Keratinocyte (primary cell): ENCODE results near the gene PTEN. TPM values are rescaled to one million over a fixed set of nuclear protein-coding genes. Genes with fewer than 3 reads are reported as not detected.

Experiments used
- DNase-seq: peaks from one replicate; pipeline ENCODE4 v3.0.0-alpha.2; 2011; ENCODE audit warnings: low read depth, missing footprints, low spot score
- FAIRE-seq: peaks from 2 replicates; lab custom pipeline; 2011; peaks lifted over from hg19 to GRCh38; lab: Jason Lieb, UNC
- H2AFZ ChIP-seq: 2 replicates; pipeline ENCODE4 v1.6.0; 2012; ENCODE audit warnings: low read length, control low read depth, inconsistent platforms; ENCODE audit not compliant: control insufficient read depth
- H3K27ac ChIP-seq: 2 replicates; pipeline ENCODE4 v1.5.1; 2011; ENCODE audit warnings: low read length; ENCODE audit not compliant: control insufficient read depth, insufficient read depth
- H3K27me3 ChIP-seq: 3 replicates; pipeline ENCODE4 v1.6.0; 2011; ENCODE audit warnings: low read length; ENCODE audit not compliant: control insufficient read depth, insufficient read depth; ENCODE audit errors: extremely low read depth
- H3K36me3 ChIP-seq, 2 experiments: 2 replicates in 1 of 2; 3 replicates in 1 of 2; pipeline ENCODE4 v1.5.1; 2011; ENCODE audit warnings: low read length in 2 of 2, mild to moderate bottlenecking in 1 of 2; ENCODE audit not compliant: control insufficient read depth in 2 of 2, insufficient read depth in 2 of 2; ENCODE audit errors: extremely low read depth in 1 of 2
- H3K4me1 ChIP-seq: 3 replicates; pipeline ENCODE4 v1.5.1; 2011; ENCODE audit warnings: low read length; ENCODE audit not compliant: control insufficient read depth, insufficient read depth; ENCODE audit errors: extremely low read depth
- H3K4me2 ChIP-seq: 3 replicates; pipeline ENCODE4 v1.6.0; 2011; ENCODE audit warnings: low read depth, low read length; ENCODE audit not compliant: control insufficient read depth, insufficient read depth; ENCODE audit errors: extremely low read depth
- H3K4me3 ChIP-seq, 3 experiments: fragments of 200-600 bp in 1 of 3; sonication (generic) in 1 of 3; 2 replicates in 2 of 3; 3 replicates in 1 of 3; pipeline ENCODE4 v1.5.1; 2011 to 2016; ENCODE audit warnings: low read length in 3 of 3, mild to moderate bottlenecking in 3 of 3, control low read depth in 2 of 3, inconsistent platforms in 1 of 3, low read depth in 1 of 3, mixed read lengths in 1 of 3, mixed run types in 1 of 3, moderate library complexity in 1 of 3; ENCODE audit not compliant: control insufficient read depth in 2 of 3, insufficient read depth in 2 of 3; ENCODE audit errors: extremely low read depth in 1 of 3
- H3K79me2 ChIP-seq: 2 replicates; pipeline ENCODE4 v1.6.0; 2012; ENCODE audit warnings: low read length; ENCODE audit not compliant: control insufficient read depth, insufficient read depth
- H3K9ac ChIP-seq: 3 replicates; pipeline ENCODE4 v1.6.0; 2011; ENCODE audit warnings: low read length; ENCODE audit not compliant: control insufficient read depth, insufficient read depth; ENCODE audit errors: extremely low read depth
- H3K9me1 ChIP-seq: 3 replicates; pipeline ENCODE4 v1.6.0; 2011; ENCODE audit warnings: low read length; ENCODE audit not compliant: control insufficient read depth, insufficient read depth; ENCODE audit errors: extremely low read depth
- H3K9me3 ChIP-seq: 2 replicates; pipeline ENCODE4 v1.5.1; 2012; ENCODE audit warnings: low read depth, low read length; ENCODE audit not compliant: control insufficient read depth
- H4K20me1 ChIP-seq: 3 replicates; pipeline ENCODE4 v1.6.0; 2011; ENCODE audit warnings: low read length; ENCODE audit not compliant: control insufficient read depth, insufficient read depth; ENCODE audit errors: extremely low read depth
- CTCF ChIP-seq, 3 experiments: IDR thresholded peaks in 1 of 3; conservative IDR thresholded peaks in 1 of 3; optimal IDR thresholded peaks in 1 of 3; 2 replicates in 2 of 3; 3 replicates in 1 of 3; pipeline versions ENCODE3 to v1.5.1; 2011; ENCODE audit warnings: low read length in 3 of 3, mild to moderate bottlenecking in 3 of 3, moderate library complexity in 2 of 3, control low read depth in 1 of 3, inconsistent platforms in 1 of 3; ENCODE audit not compliant: insufficient read depth in 2 of 3; ENCODE audit errors: extremely low read depth in 1 of 3
- EZH2 ChIP-seq: IDR thresholded peaks from one replicate; pipeline ENCODE4 v1.6.1; 2012; ENCODE audit warnings: inconsistent platforms, mild to moderate bottlenecking, low read length, moderate library complexity
- dilution Hi-C: fragments of 300-500 bp; cut with MboI; formaldehyde crosslinking; loops from one replicate; pipeline ENCODE4 v1.7.0; 2020; ENCODE audit warnings: low sequenced_read_pairs; ENCODE audit not compliant: extremely low pct_ligation_motif_present
- polyA plus RNA-seq, 5 experiments: library from polyadenylated mRNA; depleted of rRNA in 3 of 5; stranded (reverse) in 3 of 5; stranded (forward) in 1 of 5; unstranded in 1 of 5; fragments of >200 nt; gene quantifications; 1 replicate in 1 of 5; 2 replicates in 3 of 5; 3 replicates in 1 of 5; pipeline versions ENCODE4 v1.2.1 to v1.2.3, GENCODE V29; 2011 to 2012; ENCODE audit warnings: missing spikeins in 2 of 5, low read depth in 1 of 5, low replicate concordance in 1 of 5

PTEN gene
- polyA plus RNA-seq, 1 donor (not counting 4 experiments of a cell fraction or from before 2014, with no cell fraction given) = 39.4 TPM

GRCh38 chr10:87860156-87860795 lies 3.1 kb upstream of the PTEN start:
- H3K9me3 ChIP-seq = no peaks in the 10 kb centered on the region
- no peak overlapping the region for H3K27ac ChIP-seq
- H3K79me2 ChIP-seq = peaks cover 13% of the 10 kb centered on the region
- FAIRE-seq (no peak), DNase-seq (no peak)
- peaks cover 11% of the 10 kb centered on the region for H3K4me1 ChIP-seq
- TF ChIP-seq EZH2 = no peak
- peak; percentile 52 to 78 (median 55) for TF ChIP-seq CTCF (optimal IDR thresholded peaks at IDR 0.05 in 1 of 3, IDR thresholded peaks at IDR 0.05 in 1 of 3, conservative IDR thresholded peaks at IDR 0.05 in 1 of 3; ENCODE audit: extremely low read depth in 1 of 3, insufficient read depth in 2 of 3, low read length in 3 of 3)
- no peak overlapping the region for H3K4me2 ChIP-seq
- peaks cover 2% of the 10 kb centered on the region for H4K20me1 ChIP-seq
- H3K36me3 ChIP-seq = no peaks in the 10 kb centered on the region
- no peak overlapping the region for H2AFZ ChIP-seq
- dilution Hi-C loops = no loop called here
- no peak overlapping the region for H3K9ac ChIP-seq
- H3K27me3 ChIP-seq = no peaks in the 10 kb centered on the region
- no peak overlapping the region for H3K4me3 ChIP-seq
- H3K9me1 ChIP-seq = no peaks in the 10 kb centered on the region

- Histone ChIP-seq H4K20me1 (peaks cover 3% of the 10 kb centered on the region), H2AFZ (no peak overlapping the region), H3K79me2 (peaks cover 19% of the 10 kb centered on the region), H3K9me3 (no peaks in the 10 kb centered on the region), H3K4me2 (peak overlapping the region; percentile 99), H3K36me3 (no peaks in the 10 kb centered on the region), H3K4me3 (no peak overlapping the region), H3K27me3 (no peaks in the 10 kb centered on the region), H3K9ac (no peak overlapping the region), H3K27ac (no peak overlapping the region), H3K9me1 (no peaks in the 10 kb centered on the region), H3K4me1 (peaks cover 11% of the 10 kb centered on the region)
- FAIRE-seq (no peak), DNase-seq (no peak)
- dilution Hi-C loops = no loop called here
- TF ChIP-seq CTCF (optimal IDR thresholded peaks at IDR 0.05 in 1 of 3, IDR thresholded peaks at IDR 0.05 in 1 of 3, conservative IDR thresholded peaks at IDR 0.05 in 1 of 3; ENCODE audit: extremely low read depth in 1 of 3, insufficient read depth in 2 of 3, low read length in 3 of 3) (no peak), EZH2 (no peak)
These were observed 2.5 kb upstream of the PTEN start for GRCh38 chr10:87860816-87861403.
